NCI-H146 treated with DMSO at 0.1 percent for 48 hours (cell line): ENCODE data around the gene SCD5.

Source experiments
- DNase-seq: peaks from one replicate; lab custom pipeline; 2025; ENCODE audit not compliant: unreplicated experiment; lab: John Stamatoyannopoulos, UW

Gene SCD5

GRCh38 chr4:82694892-82695291 is 103.7 kb downstream of the SCD5 start:
- DNase-seq = no peak

- no peak for DNase-seq
Measured at GRCh38 chr4:82694046-82694445, 104.5 kb downstream of the SCD5 start.

GRCh38 chr4:82692101-82692780 is 106.4 kb downstream of the SCD5 start:
- DNase-seq = no peak

- DNase-seq = no peak
Measured at GRCh38 chr4:82691431-82691830, 107.2 kb downstream of the SCD5 start.

GRCh38 chr4:82688091-82688795 is 110.4 kb downstream of the SCD5 start:
- DNase-seq = no peak

- no peak for DNase-seq
Measured at GRCh38 chr4:82687531-82687930, 111.1 kb downstream of the SCD5 start.

GRCh38 chr4:82681754-82682153 is 116.8 kb downstream of the SCD5 start:
- no peak for DNase-seq

GRCh38 chr4:82680834-82681233 is 117.8 kb downstream of the SCD5 start:
- no peak for DNase-seq

- DNase-seq = no peak
Measured at GRCh38 chr4:82679531-82679930, 119.1 kb downstream of the SCD5 start.

- no peak for DNase-seq
Measured at GRCh38 chr4:82678051-82678450, 120.5 kb downstream of the SCD5 start.

- DNase-seq = no peak
Measured at GRCh38 chr4:82677327-82677726, 121.3 kb downstream of the SCD5 start.

GRCh38 chr4:82667761-82668480 is 130.7 kb downstream of the SCD5 start:
- no peak for DNase-seq

- no peak for DNase-seq
Measured at GRCh38 chr4:82666970-82667665, 131.5 kb downstream of the SCD5 start.

GRCh38 chr4:82661181-82661992 is 137.2 kb downstream of the SCD5 start:
- DNase-seq = no peak

- DNase-seq = no peak
Measured at GRCh38 chr4:82652062-82652461, 146.5 kb downstream of the SCD5 start.

- DNase-seq = no peak
Measured at GRCh38 chr4:82650868-82651267, 147.7 kb downstream of the SCD5 start.

- no peak for DNase-seq
Measured at GRCh38 chr4:82648356-82648755, 150.2 kb downstream of the SCD5 start.

- DNase-seq = no peak
Measured at GRCh38 chr4:82645936-82646565, 152.5 kb downstream of the SCD5 start.

GRCh38 chr4:82644734-82645126 is 153.9 kb downstream of the SCD5 start:
- no peak for DNase-seq
